ENCODE results near the gene MAD1L1. TPM values are rescaled to one million over a fixed set of nuclear protein-coding genes. Genes with fewer than 3 reads are reported as not detected.

MAD1L1 gene
- total RNA-seq, 2 experiments from 2014 or later = 157 to 160 TPM

- intact Hi-C loops (cut with DNase I, micrococcal nuclease) = no loop called here
- H3K36me3 Mint-ChIP-seq (ENCODE audit: low read depth) = peaks cover 78% of the 10 kb centered on the region
- no peak for DNase-seq
Observed at GRCh38 chr7:1887251-1887650, 345.5 kb downstream of the MAD1L1 start.

GRCh38 chr7:1886361-1887064 is 346.2 kb downstream of the MAD1L1 start:
- H3K27me3 ChIP-seq (ENCODE audit: control insufficient read depth in 1 of 2, insufficient read depth in 2 of 2, low read length in 2 of 2) = no peaks in the 10 kb centered on the region
- ChIA-PET CTCF (no interaction called here), POLR2A (no interaction called here)
- Mint-ChIP-seq H3K4me1 (ENCODE audit: low read depth) (peaks cover 65% of the 10 kb centered on the region), H3K27me3 (no peaks in the 10 kb centered on the region), H3K4me3 (peak overlapping the region; percentile 38), H3K36me3 (ENCODE audit: low read depth) (peaks cover 77% of the 10 kb centered on the region), H3K9me3 (no peaks in the 10 kb centered on the region), H3K27ac (peak overlapping the region; percentile 83)
- no peak for TF ChIP-seq CTCF (IDR thresholded peaks at IDR 0.05)
- H3K27ac ChIP-seq (ENCODE audit: low read depth in 1 of 2, low read length in 2 of 2) = no peak overlapping the region
- H3K4me3 ChIP-seq (ENCODE audit: low read length) = no peak overlapping the region
- DNase-seq = no peak
- ATAC-seq (ENCODE audit: poor library complexity) = no peak
- intact Hi-C loops (cut with DNase I, micrococcal nuclease) = no loop called here
- H3K9me3 ChIP-seq (ENCODE audit: control insufficient read depth in 1 of 2, insufficient read depth in 1 of 2, low read length in 2 of 2) = peaks cover 0 to 21% of the 10 kb centered on the region in 2 experiments
- peaks cover 42% of the 10 kb centered on the region for H3K36me3 ChIP-seq (ENCODE audit: insufficient read depth, low read length)
- H3K4me1 ChIP-seq (ENCODE audit: insufficient read depth, low read length) = peaks cover 58% of the 10 kb centered on the region

More at GRCh38 chr7:1887251-1887650, 345.5 kb downstream of the MAD1L1 start:
- Mint-ChIP-seq H3K4me3 (peak overlapping the region; percentile 38), H3K4me1 (ENCODE audit: low read depth) (peaks cover 64% of the 10 kb centered on the region), H3K9me3 (no peaks in the 10 kb centered on the region), H3K27ac (peak overlapping the region; percentile 83), H3K27me3 (no peaks in the 10 kb centered on the region)
- ChIA-PET POLR2A (no interaction called here), CTCF (no interaction called here)
- no peak for TF ChIP-seq CTCF (IDR thresholded peaks at IDR 0.05)
- Histone ChIP-seq H3K36me3 (ENCODE audit: insufficient read depth, low read length) (peaks cover 42% of the 10 kb centered on the region), H3K9me3 (ENCODE audit: control insufficient read depth in 1 of 2, insufficient read depth in 1 of 2, low read length in 2 of 2) (peaks cover 0 to 21% of the 10 kb centered on the region in 2 experiments), H3K27ac (ENCODE audit: low read depth in 1 of 2, low read length in 2 of 2) (no peak overlapping the region), H3K4me3 (ENCODE audit: low read length) (no peak overlapping the region), H3K27me3 (ENCODE audit: control insufficient read depth in 1 of 2, insufficient read depth in 2 of 2, low read length in 2 of 2) (no peaks in the 10 kb centered on the region), H3K4me1 (ENCODE audit: insufficient read depth, low read length) (peaks cover 57% of the 10 kb centered on the region)
- no peak for ATAC-seq (ENCODE audit: poor library complexity)

- no peaks in the 10 kb centered on the region for H3K9me3 Mint-ChIP-seq
- TF ChIP-seq CTCF (IDR thresholded peaks at IDR 0.05) = no peak
- H3K27me3 Mint-ChIP-seq = no peaks in the 10 kb centered on the region
- ChIA-PET CTCF (no interaction called here), POLR2A (no interaction called here)
- H3K4me1 ChIP-seq (ENCODE audit: insufficient read depth, low read length) = peaks cover 55% of the 10 kb centered on the region
- peaks cover 0 to 21% of the 10 kb centered on the region in 2 experiments for H3K9me3 ChIP-seq (ENCODE audit: control insufficient read depth in 1 of 2, insufficient read depth in 1 of 2, low read length in 2 of 2)
- peaks cover 45% of the 10 kb centered on the region for H3K36me3 ChIP-seq (ENCODE audit: insufficient read depth, low read length)
- H3K27ac ChIP-seq (ENCODE audit: low read depth in 1 of 2, low read length in 2 of 2) = no peak overlapping the region
- peak overlapping the region; percentile 83 for H3K27ac Mint-ChIP-seq
- no peaks in the 10 kb centered on the region for H3K27me3 ChIP-seq (ENCODE audit: control insufficient read depth in 1 of 2, insufficient read depth in 2 of 2, low read length in 2 of 2)
- no peak for ATAC-seq (ENCODE audit: poor library complexity)
- DNase-seq = no peak
- peaks cover 81% of the 10 kb centered on the region for H3K36me3 Mint-ChIP-seq (ENCODE audit: low read depth)
- peaks cover 69% of the 10 kb centered on the region for H3K4me1 Mint-ChIP-seq (ENCODE audit: low read depth)
- H3K4me3 Mint-ChIP-seq = peak overlapping the region; percentile 45
- no peak overlapping the region for H3K4me3 ChIP-seq (ENCODE audit: low read length)
- intact Hi-C loops (cut with DNase I, micrococcal nuclease) = no loop called here
Observed at GRCh38 chr7:1885465-1886226, 347.1 kb downstream of the MAD1L1 start.
